Frontal cortex (tissue), 4 donors: Measurements from ENCODE around the gene TSPAN8. TPM values are rescaled to one million over a fixed set of nuclear protein-coding genes. Genes with fewer than 3 reads are reported as not detected.
"Not testable (repeated sequence)": the region's sequence is repeated elsewhere in the genome, so short reads cannot be mapped to it uniquely, and the experiment has no call there.

Experiments
- DNase-seq, 2 donors: peaks; one replicate each; pipeline ENCODE4 v3.0.0; 2012; ENCODE audit warnings: low spot score in 2 of 2
- FAIRE-seq: peaks from 2 replicates; lab custom pipeline; 2012; peaks lifted over from hg19 to GRCh38; lab: Jason Lieb, UNC
- total RNA-seq: library from RNA; depleted of rRNA; stranded (reverse); fragments of >200 nt; gene quantifications from one replicate; pipeline ENCODE4 v1.2.3, GENCODE V29; 2014
- donor health status: control.
- donor health status: control.
- donor health status: control.

Gene TSPAN8
- total RNA-seq, 1 donor from 2014 or later, result not detected

DNA sequence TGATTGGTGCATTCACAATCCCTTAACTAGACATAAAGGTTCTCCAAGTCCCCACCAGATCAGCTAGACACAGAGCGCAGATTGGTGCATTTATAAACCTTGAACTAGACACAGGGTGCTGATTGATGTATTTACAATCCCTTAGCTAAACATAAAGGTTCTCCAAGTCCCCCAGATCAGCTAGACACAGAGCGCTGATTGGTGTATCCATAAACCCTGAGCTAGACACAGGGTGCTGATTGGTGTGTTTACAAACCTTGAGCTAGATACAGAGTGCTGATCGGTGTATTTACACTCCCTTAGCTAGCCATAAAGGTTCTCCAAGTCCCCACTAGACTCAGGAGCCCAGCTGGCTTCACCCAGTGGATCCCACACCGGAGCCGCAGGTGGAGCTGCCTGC is 8.0 kb upstream of the TSPAN8 start:
- not testable (repeated sequence) for FAIRE-seq, DNase-seq

- FAIRE-seq (no peak), DNase-seq (no peak)
These were observed 6.9 kb upstream of the TSPAN8 start for GRCh38 chr12:71164568-71165197.

DNA sequence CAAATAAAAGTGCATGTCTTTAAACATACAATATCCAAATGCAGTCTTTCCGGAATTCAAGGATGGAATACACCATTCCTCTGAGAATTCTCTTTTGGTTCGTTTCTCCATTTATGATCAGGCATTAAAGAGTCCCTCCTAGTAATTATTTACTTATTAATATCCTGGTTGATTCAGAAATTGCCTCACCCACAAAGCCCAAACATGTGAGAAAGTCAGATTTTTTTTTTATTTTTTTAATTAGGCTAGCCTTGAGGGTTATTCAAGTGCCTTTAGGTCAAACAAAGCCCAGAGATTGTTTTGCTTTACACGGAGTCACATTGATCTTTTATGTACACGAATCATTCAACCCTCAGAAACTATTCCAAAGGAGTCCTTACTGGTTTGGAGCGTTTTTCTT is 6.4 kb upstream of the TSPAN8 start:
- DNase-seq (no peak), FAIRE-seq (no peak)

DNA sequence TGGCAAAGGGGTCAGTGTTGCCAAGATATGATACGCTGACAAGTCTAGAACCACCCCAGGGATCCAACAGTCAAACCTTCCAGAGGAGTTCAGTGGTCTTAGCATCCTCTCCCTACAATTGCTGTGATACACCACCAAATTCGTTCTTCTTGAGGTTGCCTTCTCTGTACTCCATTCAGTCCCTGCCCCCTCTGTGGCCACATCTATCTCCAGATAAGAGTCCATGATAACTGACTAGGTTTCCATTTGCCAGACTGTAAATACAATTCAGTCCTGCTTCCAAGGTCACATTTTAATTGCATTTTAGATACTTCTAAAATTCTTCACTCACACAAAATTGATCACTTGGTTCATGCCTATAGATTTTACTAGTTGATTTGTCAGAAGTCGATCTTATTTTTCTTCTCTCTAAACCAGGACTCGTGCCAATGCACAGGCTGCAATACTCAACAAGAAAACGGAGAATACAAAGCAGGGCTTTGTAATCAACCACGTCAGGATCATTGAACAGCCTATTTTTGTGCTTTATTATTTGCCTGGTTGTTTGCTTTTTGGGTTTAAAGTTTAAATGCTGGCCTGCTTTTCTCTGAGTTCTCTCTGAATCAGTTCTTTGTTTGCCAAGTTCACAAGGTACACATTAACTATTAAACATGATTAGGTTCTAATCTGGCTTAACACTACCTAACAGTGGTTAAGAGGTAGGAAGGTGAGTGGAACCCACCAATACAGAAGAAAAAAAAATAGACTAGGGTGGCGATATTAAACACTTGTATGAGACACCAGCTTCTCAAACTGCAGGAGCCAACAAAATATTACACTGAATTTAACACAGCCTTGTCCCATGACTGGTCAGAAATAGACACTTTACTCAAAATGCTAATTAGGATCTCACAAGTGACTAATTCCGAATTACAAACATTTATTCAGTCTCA is 5.3 kb upstream of the TSPAN8 start:
- FAIRE-seq, result no peak

DNA sequence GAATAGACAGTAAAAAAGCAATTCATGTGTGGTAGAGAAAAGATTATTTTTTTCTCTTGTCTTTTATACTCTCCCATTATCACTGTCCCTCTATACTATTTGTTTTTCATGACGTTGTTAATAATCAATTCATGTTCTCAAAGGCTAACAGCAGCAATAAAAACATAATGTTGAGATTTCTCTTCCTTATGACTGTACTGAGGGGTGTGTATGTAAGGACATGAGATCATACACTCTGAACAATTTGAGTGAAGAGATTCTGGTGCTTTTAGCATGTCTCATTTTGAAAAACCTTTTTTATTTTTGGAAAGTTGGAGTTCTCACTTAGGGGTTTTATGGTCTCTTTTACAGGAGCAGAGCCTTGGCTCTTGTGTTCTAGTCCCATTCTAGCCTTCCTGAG is 3.8 kb upstream of the TSPAN8 start:
- no peak for DNase-seq
- no peak for FAIRE-seq

More for the DNA sequence above, 5.3 kb upstream of the TSPAN8 start:
- DNase-seq, result no peak

DNA sequence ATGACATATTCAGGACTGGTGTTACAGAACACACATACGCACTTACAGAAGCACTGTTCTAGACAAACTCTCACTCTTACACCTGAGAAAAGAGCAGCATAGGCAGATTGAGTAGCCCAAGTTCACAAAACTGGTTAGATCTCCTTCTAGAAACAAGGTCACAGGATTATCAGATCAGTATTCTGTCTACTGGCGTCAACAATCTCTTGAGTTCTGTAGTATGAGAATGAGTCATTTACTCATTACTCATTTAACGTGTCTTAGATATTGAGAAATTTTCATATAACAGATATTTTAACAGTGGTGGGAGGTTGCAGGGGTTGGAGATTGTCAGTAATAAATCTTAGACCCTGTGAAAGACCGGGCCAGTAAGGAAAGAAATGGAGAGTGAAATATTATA is 2.8 kb upstream of the TSPAN8 start:
- no peak for DNase-seq
- no peak for FAIRE-seq

DNA sequence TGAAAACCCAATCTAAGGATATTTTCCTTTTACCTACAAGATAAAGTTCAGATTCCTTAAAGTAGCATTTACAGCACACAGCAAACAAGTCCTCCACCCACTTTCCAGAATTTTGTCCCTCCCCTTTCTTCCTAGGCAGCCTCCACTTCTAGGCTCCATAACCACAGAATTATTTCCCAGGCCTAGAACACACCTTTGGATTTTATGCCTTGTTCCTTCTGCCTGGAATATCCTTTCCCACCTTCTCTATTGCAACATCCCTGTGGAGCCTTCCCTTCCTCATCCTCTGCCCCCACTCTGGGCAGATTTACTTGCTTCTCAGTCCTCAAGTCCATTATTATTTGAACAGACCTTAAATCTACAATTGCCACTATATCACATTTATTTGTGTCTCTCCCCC is 2.1 kb upstream of the TSPAN8 start:
- FAIRE-seq, result no peak
- no peak for DNase-seq

- FAIRE-seq, result no peak
- DNase-seq, result no peak
These were observed 1.5 kb upstream of the TSPAN8 start for GRCh38 chr12:71159264-71159663.

- DNase-seq, result no peak
- no peak for FAIRE-seq
These were observed 623 bp upstream of the TSPAN8 start for GRCh38 chr12:71158361-71158882.

GRCh38 chr12:71155225-71155624 is 2.6 kb downstream of the TSPAN8 start:
- no peak for FAIRE-seq
- DNase-seq, result no peak

DNA sequence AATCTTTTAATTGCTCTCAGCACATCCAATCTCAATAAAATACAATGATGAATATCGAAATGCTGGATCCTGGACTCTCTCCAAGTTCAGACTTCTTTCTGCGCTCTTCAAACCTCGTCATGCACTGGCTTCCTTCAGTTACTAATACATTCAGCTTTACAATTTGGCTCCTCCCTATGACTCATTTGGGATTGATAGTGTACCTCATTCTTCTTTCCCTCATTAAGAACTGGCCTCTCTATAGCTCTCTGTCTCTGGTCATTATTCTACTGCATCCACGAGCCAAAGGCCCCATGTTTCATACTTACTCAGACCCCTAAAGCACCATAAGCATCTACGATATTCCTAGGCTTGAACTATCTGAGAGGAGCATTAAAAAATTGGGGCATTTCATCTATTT is 4.9 kb downstream of the TSPAN8 start:
- no peak for FAIRE-seq
- no peak for DNase-seq

DNA sequence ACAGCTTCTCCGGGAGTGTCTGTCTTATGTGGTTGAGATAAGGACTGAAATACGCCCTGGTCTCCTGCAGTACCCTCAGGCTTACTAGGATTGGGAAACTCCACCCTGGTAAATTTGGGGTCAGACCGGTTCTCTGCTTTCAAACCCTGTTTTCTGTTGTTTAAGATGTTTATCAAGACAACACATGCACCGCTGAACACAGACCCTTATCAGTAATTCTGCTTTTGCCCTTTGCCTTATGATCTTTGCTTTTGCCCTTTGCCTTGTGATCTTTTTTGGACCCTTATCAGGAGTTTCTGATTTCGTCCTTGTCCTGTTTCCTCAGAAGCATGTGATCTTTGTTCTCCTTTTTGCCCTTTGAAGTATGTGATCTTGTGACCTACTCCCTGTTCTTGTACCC is 7.8 kb downstream of the TSPAN8 start:
- FAIRE-seq, DNase-seq: not testable (repeated sequence)

- FAIRE-seq, result no peak
These were observed 13.1 kb downstream of the TSPAN8 start for GRCh38 chr12:71144682-71145081.

DNA sequence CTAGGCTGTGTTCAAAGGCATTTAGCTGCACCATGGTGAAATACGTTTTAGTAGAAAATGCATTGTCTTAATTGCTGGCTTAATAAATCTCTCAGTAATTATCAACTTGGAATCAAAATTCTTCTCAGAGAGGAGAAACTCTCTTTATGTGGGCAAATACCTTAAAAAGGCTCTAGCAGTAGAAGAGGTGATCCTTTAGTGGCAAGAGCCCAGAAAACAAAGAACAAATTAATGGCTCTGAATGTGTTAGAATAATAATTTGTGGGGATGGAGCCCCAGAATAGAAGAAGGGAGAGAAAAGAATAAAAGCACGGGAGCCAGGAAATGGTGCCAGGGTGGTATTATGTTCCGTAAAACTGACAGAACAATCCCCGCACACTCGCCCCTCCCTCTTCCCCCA is 14.8 kb downstream of the TSPAN8 start:
- no peak for FAIRE-seq
- DNase-seq, result no peak

More at GRCh38 chr12:71144682-71145081, 13.1 kb downstream of the TSPAN8 start:
- no peak for DNase-seq

DNA sequence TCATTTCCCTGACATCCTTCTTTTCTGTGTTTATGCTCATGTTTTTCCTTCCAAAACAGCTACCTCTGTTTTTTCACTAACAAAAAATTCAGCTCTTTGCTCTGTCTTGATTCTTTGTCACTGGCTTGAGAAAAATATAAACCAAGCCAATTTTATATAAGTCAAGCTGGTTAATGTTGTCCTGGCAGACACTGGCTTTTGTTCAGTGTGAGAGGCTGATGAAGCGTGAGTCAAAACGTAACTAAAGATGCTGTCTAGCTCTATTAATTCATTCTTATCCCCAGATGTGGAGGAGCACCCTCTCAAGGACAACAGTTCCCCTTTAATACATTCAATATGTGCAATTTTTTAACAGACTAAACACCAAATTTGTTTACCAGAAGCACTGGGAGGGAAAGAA is 15.8 kb downstream of the TSPAN8 start:
- DNase-seq, result no peak
- FAIRE-seq, result no peak

DNA sequence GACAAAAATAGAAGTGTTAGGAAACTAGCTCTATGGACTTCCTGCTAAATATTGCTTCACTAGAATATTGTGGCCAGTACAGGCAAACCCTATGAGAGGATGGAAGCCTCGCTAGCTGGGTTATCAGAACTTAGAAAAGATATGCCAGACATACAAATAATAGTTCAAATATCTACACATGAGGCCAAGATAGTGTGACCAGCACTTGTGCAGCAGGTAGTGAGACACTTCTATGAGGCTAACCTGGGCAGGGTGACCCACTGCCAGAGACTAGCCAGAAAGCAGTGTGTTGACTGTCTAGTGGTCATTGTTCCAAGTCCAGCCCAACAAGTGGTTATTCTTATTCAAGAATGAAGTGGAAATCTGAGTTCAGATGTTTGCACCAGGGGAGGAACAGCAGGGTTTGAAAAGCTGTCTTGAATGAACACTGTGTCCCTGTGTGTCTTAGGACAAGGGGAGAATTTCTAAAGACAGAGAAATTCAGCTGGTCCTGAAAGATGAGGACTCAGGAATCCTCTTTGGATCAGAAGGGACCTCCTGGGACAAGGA is 16.3 kb downstream of the TSPAN8 start:
- no peak for FAIRE-seq

GRCh38 chr12:71139153-71139735 is 18.6 kb downstream of the TSPAN8 start:
- FAIRE-seq (no peak), DNase-seq (no peak)

More for the DNA sequence above, 16.3 kb downstream of the TSPAN8 start:
- no peak for DNase-seq

- FAIRE-seq, result no peak
These were observed 19.8 kb downstream of the TSPAN8 start for GRCh38 chr12:71138011-71138410.

GRCh38 chr12:71135812-71136176 is 22.0 kb downstream of the TSPAN8 start:
- DNase-seq (no peak), FAIRE-seq (no peak)

More at GRCh38 chr12:71138011-71138410, 19.8 kb downstream of the TSPAN8 start:
- DNase-seq, result no peak

GRCh38 chr12:71135077-71135811 is 22.6 kb downstream of the TSPAN8 start:
- DNase-seq (no peak), FAIRE-seq (no peak)
